ENCODE measurements around the gene FAM3B.
"Not testable (repeated sequence)": the region's sequence is repeated elsewhere in the genome, so short reads cannot be mapped to it uniquely, and the experiment has no call there.

The FAM3B gene

GRCh38 chr21:41302976-41303375 lies 13.6 kb upstream of the FAM3B start:
- H3K27ac ChIP-seq, result no peak overlapping the region
- TF ChIP-seq ZFX (IDR thresholded peaks at IDR 0.05; ENCODE audit: borderline replicate concordance) (no peak), CTCF (IDR thresholded peaks at IDR 0.05) (no peak)

GRCh38 chr21:41304068-41304720 lies 12.4 kb upstream of the FAM3B start:
- H3K27ac ChIP-seq, result no peak overlapping the region

GRCh38 chr21:41307219-41307618 lies 9.4 kb upstream of the FAM3B start:
- TF ChIP-seq CTCF (IDR thresholded peaks at IDR 0.05) (no peak), ZFX (IDR thresholded peaks at IDR 0.05; ENCODE audit: borderline replicate concordance) (no peak)
- H3K27ac ChIP-seq, result no peak overlapping the region

More at GRCh38 chr21:41304068-41304720, 12.4 kb upstream of the FAM3B start:
- TF ChIP-seq ZFX (IDR thresholded peaks at IDR 0.05; ENCODE audit: borderline replicate concordance), result no peak
- no peak for TF ChIP-seq CTCF (IDR thresholded peaks at IDR 0.05)

- H3K27ac ChIP-seq, result not testable (repeated sequence)
Measured at GRCh38 chr21:41313285-41314164, 3.1 kb upstream of the FAM3B start.

GRCh38 chr21:41315726-41316125 lies 875 bp upstream of the FAM3B start:
- no peak overlapping the region for H3K27ac ChIP-seq
- TF ChIP-seq CTCF (IDR thresholded peaks at IDR 0.05) (no peak), ZFX (IDR thresholded peaks at IDR 0.05; ENCODE audit: borderline replicate concordance) (no peak)

- TF ChIP-seq ZFX (IDR thresholded peaks at IDR 0.05; ENCODE audit: borderline replicate concordance) (no peak), CTCF (IDR thresholded peaks at IDR 0.05) (no peak)
- H3K27ac ChIP-seq, result no peak overlapping the region
Measured at GRCh38 chr21:41317063-41317392, 427 bp downstream of the FAM3B start.

- H3K27ac ChIP-seq, result no peak overlapping the region
- TF ChIP-seq ZFX (IDR thresholded peaks at IDR 0.05; ENCODE audit: borderline replicate concordance) (no peak), CTCF (IDR thresholded peaks at IDR 0.05) (no peak)
Measured at GRCh38 chr21:41317458-41317857, 857 bp downstream of the FAM3B start.
